Measurements from ENCODE around the gene RAX2. TPM values are rescaled to one million over a fixed set of nuclear protein-coding genes. Genes with fewer than 3 reads are reported as not detected.

RAX2 gene
- total and polyA plus RNA-seq, 10 of the 15 experiments (the other 5 are each of a cell fraction or from before 2014, with no cell fraction given): not detected

DNA sequence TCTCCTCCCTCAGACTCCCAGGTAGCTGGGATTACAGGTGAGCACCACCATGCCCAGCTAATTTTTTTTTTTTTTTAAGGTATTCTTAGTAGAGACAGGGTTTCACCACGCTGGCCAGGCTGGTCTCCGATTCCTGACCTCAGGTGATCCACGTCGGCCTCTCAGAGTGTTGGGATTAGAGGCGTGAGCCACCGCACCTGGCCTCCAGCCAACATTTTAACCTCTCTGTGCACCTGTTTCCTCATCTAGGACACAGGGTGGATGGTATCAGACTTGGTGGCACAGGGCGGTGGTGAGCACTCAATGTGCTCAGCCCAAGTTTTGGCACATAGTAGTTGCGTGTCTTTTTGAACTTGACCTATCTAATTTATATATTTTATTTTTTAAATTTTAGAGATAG, 23.1 kb downstream of the RAX2 start:
- in situ Hi-C loops (cut with MboI) (no loop called here), intact Hi-C loops (cut with micrococcal nuclease; ENCODE audit: unreplicated experiment) (no loop called here)
- peaks cover 0 to 5% of the 10 kb centered on the region in 2 experiments; a peak in 1 of 4 replicates for H3K36me3 ChIP-seq (ENCODE audit: control insufficient read depth in 2 of 2, insufficient read depth in 2 of 2, low read length in 1 of 2)
- H3K4me2 ChIP-seq (ENCODE audit: control insufficient read depth, insufficient read depth): no peak overlapping the region
- no peak overlapping the region for H3K27ac ChIP-seq (ENCODE audit: control insufficient read depth, insufficient read depth)
- POLR2A ChIA-PET: interaction anchor here (1.0 kb wide), 1 partner anchor 12 kb away, joined by 3 read pairs; no protein-coding TSS in a partner anchor
- no peaks in the 10 kb centered on the region for H3K27me3 ChIP-seq (replicated peaks in 1 of 2; ENCODE audit: control insufficient read depth in 2 of 2, insufficient read depth in 2 of 2, low read length in 1 of 2)
- no peaks in the 10 kb centered on the region for H3K9me3 ChIP-seq (replicated peaks; ENCODE audit: control insufficient read depth, insufficient read depth, low read length)
- H3K4me1 ChIP-seq (ENCODE audit: control insufficient read depth, insufficient read depth, low read length): no peaks in the 10 kb centered on the region
- H4K20me1 ChIP-seq (ENCODE audit: control insufficient read depth, insufficient read depth): no peaks in the 10 kb centered on the region
- no peak overlapping the region for H2AFZ ChIP-seq (ENCODE audit: control insufficient read depth, low read depth, low read length)
- no peak for DNase-seq (ENCODE audit: low read depth, low spot score)
- TF ChIP-seq JUNB (IDR thresholded peaks at IDR 0.05): no peak
- TF ChIP-seq MXI1 (IDR thresholded peaks at IDR 0.05; ENCODE audit: low read depth, low read length): no peak
- TF ChIP-seq PRDM15 (CRISPR knock-in tag; IDR thresholded peaks at IDR 0.05): no peak
- no peak for TF ChIP-seq CBX3 (IDR thresholded peaks at IDR 0.05; ENCODE audit: borderline replicate concordance, low read depth)
- no peak overlapping the region for H3K9ac ChIP-seq (ENCODE audit: control insufficient read depth, insufficient read depth, low read length)
- H3K79me2 ChIP-seq (ENCODE audit: control insufficient read depth, insufficient read depth, low read length): no peaks in the 10 kb centered on the region
- no peak for FAIRE-seq
- H3K4me3 ChIP-seq: no peak overlapping the region
- CTCF ChIA-PET: interaction anchor here (0.5 kb wide), 1 partner anchor 525 kb away, joined by 3 read pairs; no protein-coding TSS in a partner anchor
- over 99% methylated on average over 8 of the region's 8 CpGs for WGBS (ENCODE audit: insufficient coverage, insufficient replicate concordance, low lambda C conversion rate, missing lambda C conversion rate)
- ATAC-seq: no peak
- RAD21 ChIA-PET (ENCODE audit: unreplicated experiment): no interaction called here
- SMC1A ChIA-PET (ENCODE audit: uncharacterized antibody, unreplicated experiment): no interaction called here
- no TSS peak for BruUV-seq (replicated peaks)
